AML-193 (cell line): ENCODE measurements around the gene KATNB1.
"Not testable (repeated sequence)": the region's sequence is repeated elsewhere in the genome, so short reads cannot be mapped to it uniquely, and the experiment has no call there.

ENCODE experiments used
- DNase-seq, 2 experiments: peaks; one replicate each; lab custom pipeline; 2025; lab: John Stamatoyannopoulos, UW

The KATNB1 gene

GRCh38 chr16:57794849-57795430 lies 59.4 kb downstream of the KATNB1 start:
- no peak for DNase-seq

DNA sequence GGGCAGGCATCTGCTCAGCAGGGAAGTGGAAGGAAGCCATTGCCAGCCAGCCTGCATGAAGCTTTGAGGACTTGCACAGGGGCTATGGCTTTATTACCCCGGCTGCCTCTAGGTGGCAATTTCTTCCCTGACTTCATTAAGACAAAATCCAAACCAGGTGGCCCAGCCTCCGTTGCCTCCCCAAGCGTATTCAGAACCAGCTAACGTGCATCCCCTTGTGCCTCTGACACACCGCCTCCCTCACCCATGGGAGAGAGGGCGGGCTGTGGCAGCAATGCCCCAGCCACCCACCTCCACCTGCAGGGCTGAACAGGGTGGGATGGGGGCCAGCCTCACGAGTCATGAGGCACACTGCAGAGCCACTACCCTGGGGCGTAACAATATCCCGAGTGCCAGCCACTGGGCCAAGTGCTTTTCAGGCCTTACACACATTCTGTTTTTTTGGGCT lies 59.9 kb downstream of the KATNB1 start:
- DNase-seq, result peak; percentile 37 to 43

GRCh38 chr16:57796014-57796413 lies 60.4 kb downstream of the KATNB1 start:
- not testable (repeated sequence) for DNase-seq

DNA sequence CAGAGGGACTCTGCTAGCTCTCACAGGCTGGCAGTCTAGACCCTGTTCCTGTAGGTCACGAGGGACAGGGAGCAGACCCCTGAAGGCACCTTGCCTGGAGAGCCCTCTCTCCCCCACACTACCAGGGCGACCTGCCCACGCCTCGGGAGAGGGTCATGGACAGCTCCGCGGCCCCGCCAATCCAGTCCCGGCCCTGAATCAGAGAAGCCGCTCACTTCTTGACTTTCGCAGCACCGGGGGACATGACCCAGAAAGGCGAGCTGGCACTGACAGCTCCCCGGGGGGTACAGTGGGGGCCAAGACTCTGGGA lies 61.6 kb downstream of the KATNB1 start:
- no peak for DNase-seq

DNA sequence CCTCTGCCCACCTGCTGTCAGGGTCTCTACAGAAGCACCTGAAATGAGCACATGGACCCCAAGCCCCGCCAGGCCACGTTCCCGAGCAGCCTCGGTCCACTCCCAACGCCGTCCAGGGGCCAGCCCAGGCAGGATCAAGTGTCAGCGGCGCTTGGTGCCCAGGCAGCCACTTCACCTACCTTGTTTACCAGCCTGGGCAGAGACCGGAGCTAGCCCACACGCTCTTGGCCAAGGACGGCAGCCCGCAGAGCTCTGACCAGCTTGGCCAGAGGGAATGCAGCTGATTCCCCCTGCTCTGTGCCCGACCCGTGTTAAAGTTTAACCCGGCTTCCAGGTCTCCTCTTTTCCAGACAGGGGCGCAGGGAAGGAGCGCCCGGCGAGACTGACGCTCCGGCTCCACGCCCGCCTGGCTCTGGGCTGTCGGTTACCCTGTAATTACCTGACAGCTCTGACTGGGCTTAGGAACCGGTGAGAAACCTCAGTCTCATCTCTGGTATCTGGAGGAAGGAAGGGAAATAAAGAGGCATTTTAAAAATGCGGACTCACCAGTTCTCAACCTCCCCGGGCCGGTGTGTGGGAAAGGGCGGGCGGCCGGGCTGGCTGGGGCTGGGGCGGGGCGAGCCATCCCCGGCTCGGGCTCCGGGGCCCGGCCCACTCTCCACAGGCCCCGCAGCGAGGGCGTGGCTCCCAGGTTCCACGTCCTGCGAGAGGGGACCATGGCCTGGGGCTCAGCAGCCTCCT lies 62.1 kb downstream of the KATNB1 start:
- no peak for DNase-seq

GRCh38 chr16:57798267-57798810 lies 62.8 kb downstream of the KATNB1 start:
- no peak for DNase-seq

GRCh38 chr16:57798953-57799599 lies 63.5 kb downstream of the KATNB1 start:
- DNase-seq, result no peak

- peak; percentile 10 to 26 for DNase-seq
Observed at GRCh38 chr16:57799600-57800199, 64.1 kb downstream of the KATNB1 start.

- DNase-seq, result no peak
Observed at GRCh38 chr16:57800200-57801097, 64.9 kb downstream of the KATNB1 start.

DNA sequence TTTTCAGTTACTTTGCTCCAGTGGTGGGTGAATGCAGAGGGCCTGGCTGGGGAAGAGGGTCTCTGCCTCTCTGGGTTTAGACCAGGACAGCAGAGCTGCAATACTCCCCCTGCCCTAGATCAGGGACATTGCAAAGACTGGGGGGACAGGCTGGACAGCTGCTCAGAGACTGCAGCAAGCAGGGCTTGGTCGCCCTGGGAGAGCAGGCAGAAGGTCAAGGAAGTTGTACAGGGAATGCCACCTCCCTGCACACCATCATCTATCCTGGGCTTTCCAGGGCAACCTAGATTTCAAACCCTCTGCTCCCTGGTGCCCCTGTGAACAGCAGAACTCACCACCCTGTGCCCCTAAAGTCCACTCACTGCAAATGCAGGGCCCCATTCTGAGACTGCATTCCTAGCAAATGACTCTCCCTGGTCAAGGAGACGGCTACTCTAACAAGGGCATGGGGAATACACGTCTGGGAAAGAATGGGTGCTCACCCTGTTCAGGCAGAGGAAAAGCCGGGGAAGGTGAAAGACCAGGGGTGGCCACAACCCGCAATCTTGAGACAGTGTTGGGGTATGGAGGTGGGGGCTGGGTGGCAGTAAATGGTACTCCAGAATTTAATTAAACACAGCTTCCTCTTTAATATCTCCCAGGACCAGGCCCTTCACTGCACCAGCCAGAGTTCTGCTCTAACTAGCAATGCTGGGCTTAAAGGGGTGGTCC lies 65.7 kb downstream of the KATNB1 start:
- DNase-seq, result no peak

- no peak for DNase-seq
Observed at GRCh38 chr16:57801809-57802340, 66.3 kb downstream of the KATNB1 start.

DNA sequence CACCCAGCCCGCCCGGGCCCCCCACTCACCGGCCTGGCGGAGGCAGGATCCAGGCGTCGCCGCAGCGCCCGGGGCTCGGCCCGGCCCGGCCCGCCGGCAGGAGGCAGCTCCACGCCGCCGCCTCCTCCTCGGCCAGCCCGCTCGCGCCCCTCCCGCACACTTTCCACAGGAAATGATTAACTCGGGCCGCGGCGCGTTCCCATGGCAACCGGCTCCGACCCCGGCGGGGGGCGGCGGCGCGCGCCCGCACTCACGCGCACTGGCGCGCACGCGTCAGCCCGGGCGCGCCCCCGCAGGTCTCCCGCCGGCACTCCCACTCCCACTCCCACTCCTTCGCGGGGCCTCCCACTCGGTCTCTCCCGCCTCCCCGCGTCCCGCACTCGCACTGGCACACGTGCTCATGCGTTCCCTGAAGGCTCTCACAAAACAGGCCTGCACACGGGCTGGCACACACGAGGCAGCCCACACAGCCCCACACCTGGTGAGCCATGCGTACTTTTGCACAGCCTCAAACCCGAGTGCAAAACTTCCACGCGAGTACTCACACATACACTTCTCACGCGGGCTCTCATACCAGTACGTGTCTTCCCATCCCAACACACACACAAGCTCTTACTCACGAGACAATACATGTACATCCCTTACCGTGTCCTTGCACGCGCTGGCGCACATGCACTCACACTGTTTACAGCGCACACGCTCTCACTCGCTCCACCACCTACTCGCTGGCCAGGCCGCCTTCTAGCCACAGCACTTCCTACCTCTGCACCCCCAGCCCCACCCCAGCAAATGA lies 67.0 kb downstream of the KATNB1 start, which contains the start of gene KIFC3:
TSS of gene KIFC3 (minus strand) at position 151 of the 793 bp plus-strand sequence. CDS start 4,248 bp downstream, outside the sequence.
- DNase-seq, result peak; percentile 7 to 8

DNA sequence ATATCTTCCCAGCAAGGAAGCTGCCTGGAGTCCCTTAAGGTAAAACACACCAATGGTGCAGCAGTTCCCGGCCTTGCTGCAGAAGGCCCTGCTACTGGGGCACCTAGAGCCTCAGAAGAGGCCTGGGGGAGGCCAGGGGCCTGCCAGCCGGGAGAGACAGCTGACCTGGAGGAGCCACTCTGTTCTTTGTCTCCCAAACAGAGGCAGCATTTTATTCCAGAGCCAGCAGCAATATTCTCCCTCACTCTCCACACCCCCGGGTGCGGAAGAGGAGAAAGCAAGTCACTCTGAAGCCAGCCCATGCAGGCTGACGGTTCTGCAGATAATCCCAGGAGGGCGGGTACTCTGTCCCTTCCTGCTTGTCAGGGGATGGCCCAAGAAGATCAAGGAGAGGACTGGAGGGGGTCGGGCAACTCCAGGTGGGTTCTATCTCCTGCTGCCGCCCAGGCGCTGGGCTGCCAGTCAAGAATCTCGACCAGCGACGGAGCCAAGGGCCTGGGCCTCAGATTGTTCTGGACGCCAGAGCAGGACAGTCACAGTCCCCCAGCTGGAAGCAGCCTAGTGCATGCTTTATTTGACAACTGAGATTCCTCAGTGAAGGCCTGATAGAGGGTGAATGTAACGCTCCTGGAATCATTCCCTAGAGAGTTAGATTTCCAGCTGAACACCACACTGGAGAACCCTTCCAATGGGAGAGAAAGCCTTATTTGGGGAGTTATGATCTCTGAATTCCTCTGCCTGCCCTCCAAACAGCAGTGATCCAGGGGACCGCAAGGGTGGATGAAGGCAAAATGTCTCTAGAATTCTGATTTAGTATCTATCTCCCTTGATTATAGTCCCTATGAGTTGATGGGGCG lies 67.8 kb downstream of the KATNB1 start:
- DNase-seq, result no peak

- DNase-seq, result no peak
Observed at GRCh38 chr16:57804111-57804837, 68.7 kb downstream of the KATNB1 start.

- DNase-seq, result no peak
Observed at GRCh38 chr16:57805176-57805575, 69.6 kb downstream of the KATNB1 start.
